Stimulated activated CD4-positive, alpha-beta T cell treated with anti-CD3 and anti-CD28 coated beads, Interleukin-4, amount 100 ng/mL, for 1 hour (primary cell): ENCODE measurements around the gene TEX55.
"Not testable (repeated sequence)": the region's sequence is repeated elsewhere in the genome, so short reads cannot be mapped to it uniquely, and the experiment has no call there.

Source experiments
- DNase-seq: peaks from one replicate; pipeline ENCODE4 v3.0.0-alpha.2; 2020

Gene TEX55

GRCh38 chr3:119145500-119146167 is at the start of gene TEX55:
Gene TEX55 (plus strand): TSS chr3:119146165. CDS start chr3:119146190, 25 bp downstream.
- DNase-seq = no peak

GRCh38 chr3:119098003-119098402 is 48.0 kb upstream of the TEX55 start:
- no peak for DNase-seq

GRCh38 chr3:119098619-119099222 is 47.2 kb upstream of the TEX55 start:
- DNase-seq = no peak

GRCh38 chr3:119099785-119100184 is 46.2 kb upstream of the TEX55 start:
- DNase-seq = no peak

GRCh38 chr3:119104031-119104430 is 41.9 kb upstream of the TEX55 start:
- DNase-seq = no peak

- not testable (repeated sequence) for DNase-seq
Observed at GRCh38 chr3:119118330-119118729, 27.6 kb upstream of the TEX55 start.

GRCh38 chr3:119120480-119120879 is 25.5 kb upstream of the TEX55 start:
- DNase-seq = no peak

GRCh38 chr3:119122350-119122749 is 23.6 kb upstream of the TEX55 start:
- DNase-seq = no peak

- DNase-seq = no peak
Observed at GRCh38 chr3:119125342-119125741, 20.6 kb upstream of the TEX55 start.

GRCh38 chr3:119125742-119126504 is 20.0 kb upstream of the TEX55 start:
- no peak for DNase-seq

- DNase-seq = not testable (repeated sequence)
Observed at GRCh38 chr3:119130291-119130690, 15.7 kb upstream of the TEX55 start.

- not testable (repeated sequence) for DNase-seq
Observed at GRCh38 chr3:119132291-119132690, 13.7 kb upstream of the TEX55 start.

- not testable (repeated sequence) for DNase-seq
Observed at GRCh38 chr3:119139360-119139759, 6.6 kb upstream of the TEX55 start.

- no peak for DNase-seq
Observed at GRCh38 chr3:119140466-119140865, 5.5 kb upstream of the TEX55 start.

GRCh38 chr3:119145128-119145499 is 851 bp upstream of the TEX55 start:
- no peak for DNase-seq

GRCh38 chr3:119146578-119147375 is 812 bp downstream of the TEX55 start:
- DNase-seq = no peak

GRCh38 chr3:119147494-119147893 is 1.5 kb downstream of the TEX55 start:
- no peak for DNase-seq

GRCh38 chr3:119148493-119149180 is 2.7 kb downstream of the TEX55 start:
- DNase-seq = no peak

- DNase-seq = no peak
Observed at GRCh38 chr3:119149484-119149883, 3.5 kb downstream of the TEX55 start.

GRCh38 chr3:119156868-119157267 is 10.9 kb downstream of the TEX55 start:
- no peak for DNase-seq

- no peak for DNase-seq
Observed at GRCh38 chr3:119157971-119158370, 12.0 kb downstream of the TEX55 start.

- no peak for DNase-seq
Observed at GRCh38 chr3:119160361-119160760, 14.4 kb downstream of the TEX55 start.

- DNase-seq = no peak
Observed at GRCh38 chr3:119160815-119161214, 14.8 kb downstream of the TEX55 start.
